Upper lobe of right lung (tissue), 1 donor: Measurements from ENCODE around the gene WNT10A. TPM values are rescaled to one million over a fixed set of nuclear protein-coding genes. Genes with fewer than 3 reads are reported as not detected.

Experiments
- ATAC-seq: fragments of 200-7000 bp; cut with Tn5 transposase; one replicate; pipeline ENCODE4 v1.9.1; 2020; ENCODE audit warnings: mild to moderate bottlenecking, moderate library complexity
- DNase-seq: peaks from one replicate; pipeline ENCODE4 v3.0.0-alpha.2; 2020
- H3K27ac ChIP-seq: fragments of 200-600 bp; one replicate; pipeline ENCODE4 v1.8.0; 2022
- H3K27me3 ChIP-seq: fragments of 200-600 bp; one replicate; pipeline ENCODE4 v1.8.0; 2022; ENCODE audit warnings: mild to moderate bottlenecking
- H3K36me3 ChIP-seq: fragments of 200-600 bp; one replicate; pipeline ENCODE4 v1.8.0; 2022
- H3K4me1 ChIP-seq: fragments of 200-600 bp; one replicate; pipeline ENCODE4 v1.8.0; 2022
- H3K4me3 ChIP-seq: fragments of 200-600 bp; one replicate; pipeline ENCODE4 v1.8.0; 2022; ENCODE audit warnings: mild to moderate bottlenecking
- H3K9me3 ChIP-seq: fragments of 200-600 bp; one replicate; pipeline ENCODE4 v1.8.0; 2022
- CTCF ChIP-seq: fragments of 200-600 bp; IDR thresholded peaks from one replicate; pipeline ENCODE4 v1.8.0; 2022; ENCODE audit warnings: antibody characterized with exemption
- intact Hi-C: fragments of 100-400 bp; cut with DNase I; formaldehyde crosslinking; loops from one replicate; pipeline ENCODE4 v1.11.0; 2022
- total RNA-seq: library from RNA; stranded (reverse); fragmentation: NEBNext Ultra II Directional; extraction: Animal tissue kit (Norgen Biotek cat#: 25700); gene quantifications from one replicate; pipeline ENCODE4 v1.2.1, GENCODE V29; 2021
- donor health status: DM: no; HTN: yes; CAD: no; lungs with severe emphysema.

The WNT10A gene
- total RNA-seq, 1 donor from 2014 or later: 0.90 TPM

- Histone ChIP-seq H3K4me3 (no peak overlapping the region), H3K9me3 (no peaks in the 10 kb centered on the region), H3K36me3 (no peaks in the 10 kb centered on the region), H3K27ac (no peak overlapping the region), H3K27me3 (peaks cover 33% of the 10 kb centered on the region), H3K4me1 (peaks cover 9% of the 10 kb centered on the region)
- no peak for TF ChIP-seq CTCF
- intact Hi-C loops: no loop called here
- no peak for DNase-seq
- no peak for ATAC-seq
These were observed 3.9 kb downstream of the WNT10A start for GRCh38 chr2:218884519-218884918.

GRCh38 chr2:218885981-218886947, 5.6 kb downstream of the WNT10A start:
- DNase-seq: no peak
- peaks cover 16% of the 10 kb centered on the region for H3K27me3 ChIP-seq
- no peak overlapping the region for H3K4me3 ChIP-seq
- H3K27ac ChIP-seq: no peak overlapping the region
- intact Hi-C loops: no loop called here
- H3K9me3 ChIP-seq: no peaks in the 10 kb centered on the region
- H3K36me3 ChIP-seq: no peaks in the 10 kb centered on the region
- TF ChIP-seq CTCF: no peak
- H3K4me1 ChIP-seq: no peaks in the 10 kb centered on the region
- ATAC-seq: no peak

- DNase-seq (no peak), ATAC-seq (no peak)
- no peak overlapping the region for H3K27ac ChIP-seq
- no peaks in the 10 kb centered on the region for H3K4me1 ChIP-seq
- H3K27me3 ChIP-seq: peaks cover 9% of the 10 kb centered on the region
- intact Hi-C loops: no loop called here
- no peaks in the 10 kb centered on the region for H3K9me3 ChIP-seq
- TF ChIP-seq CTCF: no peak
- no peak overlapping the region for H3K4me3 ChIP-seq
- no peaks in the 10 kb centered on the region for H3K36me3 ChIP-seq
These were observed 6.4 kb downstream of the WNT10A start for GRCh38 chr2:218887079-218887478.

- H3K36me3 ChIP-seq: no peaks in the 10 kb centered on the region
- no peaks in the 10 kb centered on the region for H3K9me3 ChIP-seq
- H3K4me1 ChIP-seq: peaks cover 4% of the 10 kb centered on the region
- H3K27ac ChIP-seq: no peak overlapping the region
- no peak for ATAC-seq
- intact Hi-C loops: no loop called here
- no peak overlapping the region for H3K4me3 ChIP-seq
- peaks cover 8% of the 10 kb centered on the region for H3K27me3 ChIP-seq
- no peak for DNase-seq
- no peak for TF ChIP-seq CTCF
These were observed 7.7 kb downstream of the WNT10A start for GRCh38 chr2:218888341-218888740.

GRCh38 chr2:218889937-218890336, 9.3 kb downstream of the WNT10A start:
- ATAC-seq: no peak
- TF ChIP-seq CTCF: no peak
- intact Hi-C loops: no loop called here
- Histone ChIP-seq H3K27ac (no peak overlapping the region), H3K27me3 (peaks cover 24% of the 10 kb centered on the region), H3K36me3 (no peaks in the 10 kb centered on the region), H3K9me3 (no peaks in the 10 kb centered on the region), H3K4me1 (peaks cover 6% of the 10 kb centered on the region), H3K4me3 (no peak overlapping the region)
- DNase-seq: no peak
